NCI-H1417 treated with DMSO at 0.1 percent for 48 hours (cell line): ENCODE results near the gene ZNF677.
A peak's percentile ranks its signal among the peaks of the same experiment; 100 is the strongest.
"Not testable (repeated sequence)": the region's sequence is repeated elsewhere in the genome, so short reads cannot be mapped to it uniquely, and the experiment has no call there.

Source experiments
- DNase-seq: peaks from one replicate; lab custom pipeline; 2025; lab: John Stamatoyannopoulos, UW

ZNF677 gene

GRCh38 chr19:53254411-53255341, at the start of gene ZNF677:
Gene ZNF677, minus strand, starts transcription at chr19:53254873. Its CDS starts 3,323 bp downstream, at chr19:53251550.
- DNase-seq, result no peak

DNA sequence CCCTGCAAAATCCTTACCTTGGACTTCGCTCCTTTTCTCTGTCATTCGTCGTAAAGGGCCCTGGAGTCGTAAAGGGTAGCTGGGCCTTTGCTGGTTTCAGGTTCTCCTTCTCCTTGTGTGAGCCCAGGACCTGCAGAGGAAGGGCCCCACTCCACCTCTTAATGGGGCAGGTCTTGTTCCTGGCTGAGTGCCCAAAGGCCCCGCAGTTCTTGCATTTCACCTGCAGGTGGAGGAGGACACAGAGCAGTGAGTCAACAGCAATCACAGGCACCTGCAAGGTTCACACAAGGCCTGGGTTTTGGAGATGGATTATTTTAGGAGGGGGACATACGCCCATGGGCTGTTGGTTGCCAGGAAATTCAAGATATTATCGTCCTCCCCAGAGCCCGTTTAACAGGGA, 46.7 kb upstream of the ZNF677 start:
- not testable (repeated sequence) for DNase-seq

GRCh38 chr19:53294786-53295441, 40.2 kb upstream of the ZNF677 start:
- DNase-seq, result no peak

DNA sequence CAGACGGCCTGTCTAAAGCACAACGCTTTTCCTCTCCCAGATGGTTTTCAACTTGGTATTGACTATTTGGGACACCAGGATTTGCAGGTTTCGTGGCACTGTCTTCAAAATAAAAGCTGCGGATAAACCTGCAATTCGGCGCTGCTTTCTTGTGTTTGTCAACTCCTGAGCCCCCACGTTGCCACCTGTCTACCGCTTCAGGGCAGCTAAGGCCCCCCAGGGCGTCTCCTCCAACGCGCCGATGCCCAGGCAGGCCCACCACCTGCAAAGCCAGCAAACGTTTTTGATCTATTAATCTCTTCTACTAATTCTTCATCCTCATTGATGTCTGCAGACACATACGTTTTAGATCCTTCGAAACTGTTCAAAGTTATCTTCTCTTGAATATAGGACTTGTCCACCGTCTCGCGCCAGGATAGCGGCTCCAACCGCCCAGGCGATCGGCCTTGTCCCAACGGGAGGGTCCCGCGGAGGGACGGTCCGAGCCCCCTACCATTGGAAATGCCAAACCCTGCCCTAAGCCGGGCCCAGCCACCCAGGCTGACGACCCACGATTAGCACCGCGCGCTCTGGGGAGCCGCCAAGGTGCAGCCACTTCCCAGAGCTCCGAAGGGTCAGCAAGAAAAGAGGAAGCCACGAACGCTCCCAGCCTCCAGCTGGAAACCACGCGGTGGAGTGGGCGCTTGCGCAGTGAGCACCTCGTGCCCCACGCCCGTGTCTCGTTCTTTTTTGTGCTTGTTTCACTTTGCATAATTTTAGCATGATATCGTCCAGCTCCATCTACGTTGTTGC, 36.3 kb upstream of the ZNF677 start:
- DNase-seq, result no peak

DNA sequence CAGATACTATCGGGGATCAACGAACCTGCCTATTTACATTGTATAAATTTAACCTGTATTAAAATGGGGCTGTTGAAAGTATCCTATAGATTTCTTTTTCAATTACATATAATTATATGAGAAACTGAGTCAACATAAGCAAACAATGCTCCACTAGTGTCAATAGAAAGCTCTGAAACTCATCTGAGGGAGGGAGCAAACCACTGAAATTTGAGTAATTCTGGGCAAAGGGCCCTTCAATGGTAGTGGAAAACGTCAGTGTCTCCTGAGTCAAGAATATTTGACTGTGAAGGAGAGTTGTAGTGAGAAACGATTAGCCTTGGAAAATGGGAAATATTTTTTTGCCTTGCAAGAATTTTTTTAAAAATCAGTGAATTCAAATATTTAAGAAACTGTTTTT, 30.4 kb upstream of the ZNF677 start:
- no peak for DNase-seq

DNA sequence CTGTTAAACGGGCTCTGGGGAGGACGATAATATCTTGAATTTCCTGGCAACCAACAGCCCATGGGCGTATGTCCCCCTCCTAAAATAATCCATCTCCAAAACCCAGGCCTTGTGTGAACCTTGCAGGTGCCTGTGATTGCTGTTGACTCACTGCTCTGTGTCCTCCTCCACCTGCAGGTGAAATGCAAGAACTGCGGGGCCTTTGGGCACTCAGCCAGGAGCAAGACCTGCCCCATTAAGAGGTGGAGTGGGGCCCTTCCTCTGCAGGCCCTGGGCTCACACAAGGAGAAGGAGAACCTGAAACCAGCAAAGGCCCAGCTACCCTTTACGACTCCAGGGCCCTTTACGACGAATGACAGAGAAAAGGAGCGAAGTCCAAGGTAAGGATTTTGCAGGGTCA, 27.3 kb upstream of the ZNF677 start:
- not testable (repeated sequence) for DNase-seq

- no peak for DNase-seq
Observed at GRCh38 chr19:53275480-53275879, 20.8 kb upstream of the ZNF677 start.

- no peak for DNase-seq
Observed at GRCh38 chr19:53272044-53272443, 17.4 kb upstream of the ZNF677 start.

GRCh38 chr19:53269861-53270260, 15.2 kb upstream of the ZNF677 start:
- DNase-seq, result not testable (repeated sequence)

DNA sequence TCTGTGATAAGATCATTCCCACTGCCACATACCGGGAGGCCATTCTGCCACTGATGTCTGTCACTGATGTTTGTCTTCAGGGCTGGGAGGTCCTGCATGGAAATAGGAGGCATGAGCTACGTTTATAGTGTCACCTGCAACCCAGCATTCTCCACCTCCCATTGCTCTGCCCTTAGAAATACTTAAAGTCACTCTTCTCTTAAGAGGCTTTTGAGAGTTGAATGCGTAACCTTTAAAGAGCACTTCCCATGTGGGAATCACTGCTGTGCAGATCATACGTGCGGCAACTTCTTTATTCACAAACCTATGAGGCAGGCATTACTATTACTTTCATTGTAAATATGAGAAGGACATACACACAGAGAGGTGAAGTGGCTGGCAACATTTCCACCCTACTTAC, 12.9 kb upstream of the ZNF677 start, which contains the start of gene VN1R4:
Gene VN1R4, minus strand, starts transcription at position 101 of the 400 bp plus-strand sequence. Its CDS starts 58 bp downstream, at position 43.
- not testable (repeated sequence) for DNase-seq

DNA sequence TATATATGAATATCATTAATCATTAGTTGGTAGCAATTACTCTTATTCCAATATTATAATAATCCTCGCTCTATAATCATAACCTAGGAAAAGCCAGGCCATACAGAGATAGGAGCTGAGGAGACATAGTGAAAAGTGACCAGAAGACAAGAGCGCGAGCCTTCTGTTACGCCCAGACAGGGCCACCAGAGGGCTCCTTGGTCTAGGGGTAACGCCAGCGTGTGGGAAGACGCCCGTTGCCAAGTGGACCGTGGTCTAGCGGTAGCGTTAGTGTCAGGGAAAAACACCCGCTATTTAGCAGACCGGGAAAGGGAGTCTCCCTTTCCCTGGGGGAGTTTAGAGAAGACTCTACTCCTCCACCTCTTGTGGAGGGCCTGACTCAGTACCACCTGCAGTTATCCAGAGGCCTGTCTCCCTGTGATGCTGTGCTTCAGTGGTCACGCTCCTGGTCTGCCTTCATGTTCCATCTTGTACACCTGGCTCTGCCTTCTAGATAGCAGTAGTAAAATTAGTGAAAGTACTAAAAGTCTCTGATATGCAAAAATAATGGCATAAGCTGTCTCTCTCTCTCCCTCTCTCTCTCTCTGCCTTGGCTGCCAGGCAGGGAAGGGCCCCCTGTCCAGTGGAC, 3.2 kb upstream of the ZNF677 start, which contains the start of gene VN1R2:
Gene VN1R2, plus strand, starts transcription at position 578 of the 628 bp plus-strand sequence. CDS start 84 bp downstream, outside the sequence.
- DNase-seq, result not testable (repeated sequence)

GRCh38 chr19:53246498-53246897, 8.2 kb downstream of the ZNF677 start:
- no peak for DNase-seq

- DNase-seq, result no peak
Observed at GRCh38 chr19:53237114-53237777, 17.4 kb downstream of the ZNF677 start.

GRCh38 chr19:53224606-53225005, 30.1 kb downstream of the ZNF677 start:
- DNase-seq, result no peak

DNA sequence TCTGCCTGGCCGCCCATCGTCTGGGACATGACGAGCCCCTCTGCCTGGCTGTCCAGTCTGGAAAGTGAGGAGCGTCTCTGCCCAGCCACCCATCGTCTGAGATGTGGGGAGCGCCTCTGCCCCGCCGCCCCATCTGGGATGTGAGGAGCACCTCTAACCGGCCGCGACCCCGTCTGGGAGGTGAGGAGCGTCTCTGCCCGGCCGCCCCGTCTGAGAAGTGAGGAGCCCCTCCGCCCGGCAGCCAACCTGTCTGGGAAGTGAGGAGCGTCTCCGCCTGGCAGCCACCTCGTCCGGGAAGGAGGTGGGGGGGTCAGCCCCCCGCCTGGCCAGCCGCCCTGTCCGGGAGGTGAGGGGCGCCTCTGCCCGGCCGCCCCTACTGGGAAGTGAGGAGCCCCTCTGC, 32.0 kb downstream of the ZNF677 start:
- DNase-seq, result not testable (repeated sequence)

- no peak for DNase-seq
Observed at GRCh38 chr19:53212703-53213320, 41.9 kb downstream of the ZNF677 start.

DNA sequence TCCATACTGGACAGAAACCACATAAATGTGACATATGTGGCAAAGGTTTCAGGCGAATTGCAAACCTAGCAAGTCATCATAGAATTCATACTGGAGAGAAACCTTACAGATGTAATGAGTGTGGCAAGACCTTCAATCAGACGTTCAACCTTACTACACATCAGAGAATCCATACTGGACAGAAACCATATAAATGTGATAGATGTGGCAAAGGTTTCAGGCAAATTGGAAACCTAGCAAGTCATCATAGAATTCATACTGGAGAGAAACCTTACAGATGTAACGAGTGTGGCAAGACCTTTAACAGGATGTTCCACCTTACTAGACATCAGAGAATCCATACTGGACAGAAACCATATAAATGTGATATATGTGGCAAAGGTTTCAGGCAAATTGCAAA, 43.1 kb downstream of the ZNF677 start:
- not testable (repeated sequence) for DNase-seq

GRCh38 chr19:53196777-53197396, 57.8 kb downstream of the ZNF677 start:
- DNase-seq, result peak; percentile 58

DNA sequence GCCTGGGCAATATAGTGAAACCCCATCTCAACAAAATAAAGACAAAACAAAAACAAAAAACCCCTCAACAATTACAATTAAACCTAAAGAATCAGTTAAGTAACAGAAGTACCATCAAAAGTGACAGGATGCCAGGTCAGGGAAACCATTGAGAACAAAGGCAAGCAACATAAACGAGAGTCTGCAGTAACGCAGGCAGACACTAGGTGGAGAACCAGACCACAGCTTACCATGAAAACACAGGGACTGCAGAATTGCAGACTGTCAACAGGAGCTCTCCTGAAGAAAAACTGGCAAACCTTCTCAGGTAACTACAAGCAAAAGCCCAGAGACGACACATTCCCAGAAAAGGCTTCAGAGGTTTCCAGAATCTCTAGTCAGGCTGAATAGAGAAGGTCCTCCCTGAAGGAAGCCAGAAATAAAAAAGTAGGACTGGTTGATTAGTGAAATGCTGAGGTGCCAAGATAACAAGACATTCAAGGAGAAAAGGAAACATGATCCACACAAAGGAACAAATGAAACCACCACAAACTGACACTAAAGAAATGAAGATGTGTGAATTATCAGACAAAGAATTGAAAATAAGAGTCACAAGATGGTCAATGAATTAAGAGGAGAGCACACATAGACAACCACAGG, 59.3 kb downstream of the ZNF677 start:
- peak; percentile 33 for DNase-seq
